GM12873 (cell line): ENCODE data around the gene ANKRD13D.

ENCODE experiments used
- TF ChIP-seq, protein P1 (sequence below): IDR thresholded peaks from 2 replicates; pipeline ENCODE4 v1.5.1; 2012; ENCODE audit warnings: low read depth, mild to moderate bottlenecking, moderate library complexity, low read length, control low read depth; ENCODE audit not compliant: insufficient read depth; ENCODE audit errors: missing control alignments

Gene ANKRD13D

DNA sequence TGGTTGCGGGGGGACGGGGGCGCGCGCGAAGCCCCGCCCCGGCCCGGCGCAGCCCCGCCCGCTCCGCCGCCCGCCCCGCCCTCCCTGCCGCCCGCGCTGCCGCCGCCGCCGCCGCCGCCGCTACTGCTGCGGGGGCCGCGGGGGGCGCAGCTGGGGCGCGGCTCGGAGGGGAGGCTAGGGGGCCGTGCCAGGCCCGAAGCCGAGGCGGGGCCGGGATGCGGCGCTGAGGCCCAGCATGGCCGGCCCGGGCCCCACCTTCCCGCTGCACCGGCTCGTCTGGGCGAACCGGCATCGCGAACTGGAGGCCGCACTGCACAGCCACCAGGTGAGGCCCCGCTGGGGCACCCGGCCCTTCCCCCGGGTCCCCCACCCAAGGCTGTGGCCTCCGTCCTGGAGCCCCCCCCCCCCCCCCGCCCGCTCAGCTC, at the start of gene ANKRD13D:
ANKRD13D (plus strand) TSS at position 78 of the 425 bp plus-strand sequence; CDS start at position 236, 158 bp downstream.
- TF ChIP-seq, protein P1, sequence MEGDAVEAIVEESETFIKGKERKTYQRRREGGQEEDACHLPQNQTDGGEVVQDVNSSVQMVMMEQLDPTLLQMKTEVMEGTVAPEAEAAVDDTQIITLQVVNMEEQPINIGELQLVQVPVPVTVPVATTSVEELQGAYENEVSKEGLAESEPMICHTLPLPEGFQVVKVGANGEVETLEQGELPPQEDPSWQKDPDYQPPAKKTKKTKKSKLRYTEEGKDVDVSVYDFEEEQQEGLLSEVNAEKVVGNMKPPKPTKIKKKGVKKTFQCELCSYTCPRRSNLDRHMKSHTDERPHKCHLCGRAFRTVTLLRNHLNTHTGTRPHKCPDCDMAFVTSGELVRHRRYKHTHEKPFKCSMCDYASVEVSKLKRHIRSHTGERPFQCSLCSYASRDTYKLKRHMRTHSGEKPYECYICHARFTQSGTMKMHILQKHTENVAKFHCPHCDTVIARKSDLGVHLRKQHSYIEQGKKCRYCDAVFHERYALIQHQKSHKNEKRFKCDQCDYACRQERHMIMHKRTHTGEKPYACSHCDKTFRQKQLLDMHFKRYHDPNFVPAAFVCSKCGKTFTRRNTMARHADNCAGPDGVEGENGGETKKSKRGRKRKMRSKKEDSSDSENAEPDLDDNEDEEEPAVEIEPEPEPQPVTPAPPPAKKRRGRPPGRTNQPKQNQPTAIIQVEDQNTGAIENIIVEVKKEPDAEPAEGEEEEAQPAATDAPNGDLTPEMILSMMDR = no peak

DNA sequence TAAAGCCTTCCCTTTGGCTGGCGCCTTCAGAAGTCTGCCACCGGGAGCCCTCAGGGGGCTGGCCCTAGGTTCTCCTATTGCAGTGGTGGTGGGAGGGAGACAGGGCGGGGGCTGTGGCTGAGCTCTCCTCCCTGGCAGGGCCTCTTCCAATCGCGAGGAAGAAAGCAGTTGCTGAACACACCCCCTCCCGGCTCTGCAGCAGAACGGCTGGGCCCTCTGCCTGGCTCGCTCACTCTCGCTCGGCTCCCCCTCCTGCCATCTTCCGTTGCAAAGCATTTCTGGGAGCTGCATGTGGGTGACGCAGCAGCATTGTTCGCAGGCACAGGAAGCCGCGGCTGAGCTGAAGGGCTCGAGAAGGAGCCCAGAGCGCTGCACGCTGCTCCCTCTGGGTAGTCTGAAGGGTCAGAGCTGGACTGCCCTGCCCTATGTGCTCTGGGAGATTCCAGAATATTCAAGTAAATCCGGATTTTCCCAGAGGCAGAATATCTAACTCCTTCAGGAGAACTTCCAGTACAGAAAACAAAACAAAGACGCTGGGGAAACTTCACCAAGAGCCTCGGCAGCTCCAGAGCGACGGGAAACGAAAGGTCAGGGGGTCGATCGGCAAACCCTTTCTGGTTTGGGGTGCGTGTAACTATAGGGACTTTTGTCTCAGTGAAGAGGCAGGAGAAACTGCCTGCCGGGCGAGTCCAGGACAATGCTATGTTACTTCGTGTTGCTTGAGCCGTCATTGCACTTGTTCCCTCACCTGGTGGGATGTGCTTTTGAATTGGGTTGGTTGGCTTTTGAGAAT, 49.1 kb upstream of the ANKRD13D start:
- TF ChIP-seq, protein P1 = no peak

DNA sequence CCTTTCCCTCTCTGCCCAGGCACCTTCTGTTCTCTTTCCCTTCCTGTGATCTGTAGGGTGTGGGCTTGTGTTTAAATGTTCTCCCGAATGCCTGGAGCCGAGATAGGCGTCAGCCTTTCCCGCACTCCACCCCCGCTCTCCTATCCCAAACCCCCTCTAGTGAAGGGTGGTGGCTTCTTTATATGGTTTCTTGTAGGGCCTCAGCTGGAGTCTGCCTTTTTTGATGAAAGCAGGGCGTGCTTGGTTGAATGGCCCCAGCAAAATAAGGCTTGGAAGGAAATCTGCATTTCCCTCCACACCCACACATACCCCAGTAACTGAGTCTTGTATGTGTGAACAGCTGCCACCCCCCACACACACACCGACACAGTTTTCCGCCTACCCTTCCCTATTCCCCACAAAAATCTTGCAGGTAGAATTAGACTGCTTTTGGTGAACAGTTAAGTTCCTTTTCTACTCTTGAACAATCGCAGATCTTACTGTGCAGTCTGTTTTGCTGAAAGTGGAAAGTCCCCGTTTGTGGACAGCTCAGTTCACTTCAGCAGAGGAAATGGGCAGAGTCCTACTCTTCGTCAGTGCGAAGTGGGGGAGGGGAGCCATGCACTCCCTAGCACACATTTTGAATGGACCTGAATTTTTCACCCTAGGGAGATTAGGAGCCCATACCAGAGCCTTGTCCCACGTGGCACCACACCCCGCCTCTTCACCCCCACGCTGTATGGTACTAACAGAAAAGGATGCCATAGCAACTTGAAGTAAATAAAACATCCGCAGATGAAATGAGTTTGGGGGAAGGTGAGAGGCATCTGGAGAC, 48.3 kb upstream of the ANKRD13D start:
- TF ChIP-seq, protein P1 = no peak

DNA sequence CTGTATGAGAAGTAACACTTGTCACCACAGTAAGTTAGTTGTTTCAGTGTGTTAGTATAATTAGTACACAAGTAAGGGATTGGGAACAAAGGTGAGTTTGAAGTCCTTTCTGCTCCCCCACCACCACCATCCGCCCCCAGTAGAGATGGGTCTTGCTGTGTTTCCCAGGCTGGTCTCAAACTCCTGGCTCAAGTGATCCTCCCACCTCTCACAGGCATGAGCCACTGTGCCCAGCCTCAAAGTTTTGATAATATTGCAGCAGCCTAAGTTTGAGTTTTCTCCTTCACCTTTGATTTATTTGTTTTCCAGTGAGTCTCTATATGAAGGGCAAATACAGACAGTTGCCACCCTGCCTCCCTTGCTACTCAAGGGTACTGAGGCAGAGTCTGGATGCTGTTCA, 46.6 kb upstream of the ANKRD13D start:
- TF ChIP-seq, protein P1 = no peak

DNA sequence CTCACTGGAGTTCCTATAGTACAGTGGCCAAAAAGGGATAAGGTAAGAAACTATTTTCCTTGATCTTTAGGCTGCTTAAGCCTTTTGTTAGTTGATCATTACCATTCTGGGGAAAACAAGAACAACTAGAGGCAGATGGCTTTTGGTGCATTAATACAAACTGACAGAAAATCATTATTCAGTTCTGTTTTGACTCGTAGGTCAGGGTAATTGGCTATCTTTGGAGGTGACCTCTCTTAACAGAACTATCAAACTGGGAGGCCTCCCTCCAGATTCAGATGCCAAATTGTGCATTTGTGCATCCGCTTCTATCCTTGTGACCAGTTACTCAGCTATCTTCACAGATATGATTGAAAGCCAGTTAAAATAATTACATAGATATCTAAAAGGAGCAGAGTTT, 46.1 kb upstream of the ANKRD13D start:
- TF ChIP-seq, protein P1 = no peak

DNA sequence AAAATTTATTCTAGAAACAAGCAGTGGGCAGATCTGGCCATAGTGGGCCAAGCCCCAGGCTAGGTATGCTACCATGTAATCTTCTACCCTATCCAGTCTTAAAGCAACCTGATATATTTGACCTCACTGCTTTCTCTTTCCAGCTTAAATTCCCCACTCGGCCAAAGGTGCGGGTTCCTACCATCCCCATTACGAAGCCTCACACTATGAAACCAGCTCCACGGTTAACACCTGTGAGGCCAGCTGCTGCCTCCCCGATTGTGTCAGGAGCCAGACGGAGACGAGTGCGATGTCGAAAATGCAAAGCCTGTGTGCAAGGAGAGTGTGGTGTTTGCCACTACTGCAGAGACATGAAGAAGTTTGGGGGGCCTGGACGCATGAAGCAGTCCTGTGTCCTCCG, 44.1 kb upstream of the ANKRD13D start:
- TF ChIP-seq, protein P1 = no peak

DNA sequence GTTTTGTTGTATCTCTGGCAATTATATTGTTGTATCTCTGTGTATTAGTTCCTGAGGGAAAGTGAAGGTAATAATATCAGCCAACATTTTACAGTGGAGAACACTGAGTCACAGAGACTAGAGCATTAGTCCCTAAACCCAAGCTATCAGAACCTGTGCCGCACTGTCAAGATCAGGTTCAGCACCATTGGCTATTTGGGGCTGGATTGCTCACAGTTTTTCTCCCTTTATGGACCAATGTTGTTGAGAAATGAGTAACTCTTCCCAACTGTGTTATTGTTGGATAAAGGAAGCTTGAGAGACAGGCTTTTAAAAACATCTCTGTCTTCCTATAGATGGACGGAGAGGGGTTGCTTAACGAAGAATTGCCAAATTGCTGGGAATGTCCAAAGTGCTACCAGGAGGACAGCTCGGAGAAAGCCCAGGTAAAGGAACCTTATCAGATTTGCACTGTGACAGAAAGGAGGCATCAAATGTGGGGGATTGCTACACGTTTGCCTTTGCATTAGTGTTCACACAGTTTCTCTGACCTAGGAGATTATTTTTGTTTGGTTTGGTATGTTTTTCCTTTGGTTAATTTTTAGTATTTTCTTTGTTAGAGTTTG, 41.1 kb upstream of the ANKRD13D start:
- TF ChIP-seq, protein P1 = no peak
